Measurements from ENCODE around the gene CTRB1. TPM values are rescaled to one million over a fixed set of nuclear protein-coding genes. Genes with fewer than 3 reads are reported as not detected.
"Not testable (repeated sequence)": the region's sequence is repeated elsewhere in the genome, so short reads cannot be mapped to it uniquely, and the experiment has no call there.

Gene CTRB1
- polyA plus RNA-seq, 4 donors, result 0.13 to 0.20 TPM; not detected in 2

GRCh38 chr16:75264999-75265910 is 46.5 kb downstream of the CTRB1 start:
- DNase-seq (ENCODE audit: low read depth in 4 of 4, low spot score in 2 of 4), result no peak

- DNase-seq (ENCODE audit: low read depth in 4 of 4, low spot score in 2 of 4), result no peak
These were observed 47.3 kb downstream of the CTRB1 start for GRCh38 chr16:75265911-75266701.

- DNase-seq (ENCODE audit: low read depth in 4 of 4, low spot score in 2 of 4), result no peak
These were observed 48.2 kb downstream of the CTRB1 start for GRCh38 chr16:75266738-75267630.

GRCh38 chr16:75267631-75268264 is 49.0 kb downstream of the CTRB1 start:
- no peak for DNase-seq (ENCODE audit: low read depth in 4 of 4, low spot score in 2 of 4)

GRCh38 chr16:75269358-75269757 is 50.6 kb downstream of the CTRB1 start:
- not testable (repeated sequence) for DNase-seq (ENCODE audit: low read depth in 4 of 4, low spot score in 2 of 4)

- no peak for DNase-seq (ENCODE audit: low read depth in 4 of 4, low spot score in 2 of 4)
These were observed 52.8 kb downstream of the CTRB1 start for GRCh38 chr16:75271441-75272096.

- DNase-seq (ENCODE audit: low read depth in 4 of 4, low spot score in 2 of 4), result no peak
These were observed 53.3 kb downstream of the CTRB1 start for GRCh38 chr16:75272097-75272551.

- not testable (repeated sequence) for DNase-seq (ENCODE audit: low read depth in 4 of 4, low spot score in 2 of 4)
These were observed 53.8 kb downstream of the CTRB1 start for GRCh38 chr16:75272629-75273028.

GRCh38 chr16:75273054-75273925 is 54.5 kb downstream of the CTRB1 start:
- DNase-seq (ENCODE audit: low read depth in 4 of 4, low spot score in 2 of 4), result no peak

Other genes with a start within 250 kb of the CTRB1 start
- 100 to 1,000 TPM in 2 of 4 donors, 10 to 100 TPM in 2; 68.3 to 121 (median 95.2) TPM for gene WDR59, start 233.9 kb upstream of the CTRB1 start, polyA plus RNA-seq (ENCODE audit: insufficient read length in 4 of 4)
- 10 to 100 TPM; 31.6 to 38.3 (median 33.0) TPM for gene ZNRF1, start 220.0 kb upstream of the CTRB1 start, polyA plus RNA-seq (ENCODE audit: insufficient read length in 4 of 4)
- 1 to 10 TPM; 6.0 to 8.1 (median 6.8) TPM for gene LDHD, start 102.2 kb upstream of the CTRB1 start, polyA plus RNA-seq (ENCODE audit: insufficient read length in 4 of 4)
- 10 to 100 TPM; 21.7 to 25.9 (median 23.1) TPM for gene ZFP1, start 70.5 kb upstream of the CTRB1 start, polyA plus RNA-seq (ENCODE audit: insufficient read length in 4 of 4)
- under 1 TPM in 2 of 4 donors, not detected in 2; 0.09 to 0.18 TPM for gene CTRB2, start 11.8 kb upstream of the CTRB1 start, polyA plus RNA-seq (ENCODE audit: insufficient read length in 4 of 4)
- gene BCAR1, start 32.6 kb downstream of the CTRB1 start, polyA plus RNA-seq (ENCODE audit: insufficient read length in 4 of 4), result 10 to 100 TPM; 39.3 to 78.8 (median 64.1) TPM
- 100 to 1,000 TPM; 156 to 189 (median 173) TPM for gene CFDP1, start 214.5 kb downstream of the CTRB1 start, polyA plus RNA-seq (ENCODE audit: insufficient read length in 4 of 4)
- gene TMEM170A, start 245.7 kb downstream of the CTRB1 start, polyA plus RNA-seq (ENCODE audit: insufficient read length in 4 of 4), result 10 to 100 TPM; 34.4 to 50.7 (median 37.9) TPM

All from left renal cortex interstitium (tissue), 4 donors.